ENCODE data around the gene BCAP29.

- TF ChIP-seq CTCF (IDR thresholded peaks at IDR 0.05) (no peak), EZH2 (IDR thresholded peaks at IDR 0.05) (no peak), EZH2phosphoT487 (IDR thresholded peaks at IDR 0.05) (no peak)
Measured at GRCh38 chr7:107551936-107552335, 28.1 kb upstream of the BCAP29 start.
